Motor neuron (in vitro differentiated cells): Measurements from ENCODE around the gene LRP2. TPM values are rescaled to one million over a fixed set of nuclear protein-coding genes. Genes with fewer than 3 reads are reported as not detected.

Source experiments
- ATAC-seq, 8 experiments: fragments of 200-7000 bp; cut with Tn5 transposase; replicated peaks in 6 of 8; 2 replicates each; pipeline ENCODE4 v1.8.0; 2021; ENCODE audit warnings: mild to moderate bottlenecking in 8 of 8, moderate library complexity in 8 of 8
- H3K27ac ChIP-seq, 2 donors: fragments of 250-450 bp; sonication (Bioruptor Pico); 2 replicates each; pipeline ENCODE4 v1.9.0; 2021; ENCODE audit warnings: antibody characterized with exemption in 2 of 2, mild to moderate bottlenecking in 2 of 2, moderate library complexity in 1 of 2
- H3K4me1 ChIP-seq, 2 donors: fragments of 250-450 bp; sonication (Bioruptor Pico); replicated peaks in 1 of 2; 2 replicates each; pipeline ENCODE4 v1.6.1; 2021; ENCODE audit warnings: antibody characterized with exemption in 2 of 2, mild to moderate bottlenecking in 2 of 2, moderate library complexity in 1 of 2
- H3K4me3 ChIP-seq, 5 donors: fragments of 250-450 bp; sonication (Bioruptor Pico); 2 replicates each; pipeline ENCODE4 v1.9.0; 2021; ENCODE audit warnings: antibody characterized with exemption in 5 of 5, mild to moderate bottlenecking in 5 of 5, moderate library complexity in 4 of 5
- WGBS, 10 experiments: fragments of 450-650 bp; shearing (Covaris generic); methylation state at CpG; one replicate each; pipeline ENCODE4 v1.0.0; 2022; 5-methylcytosine and 5-hydroxymethylcytosine counted together
- in situ Hi-C, 9 experiments: fragments of 400-800 bp; cut with MboI; loops; one replicate each; pipeline ENCODE4 v1.15.0; 2021; ENCODE audit warnings: low sequenced_read_pairs in 9 of 9, low pct_unique_long_range_greater_than_20kb in 2 of 9; ENCODE audit not compliant: unreplicated experiment in 9 of 9
- total RNA-seq, 8 experiments: library from RNA; unstranded; fragments of 300-600 nt; gene quantifications; 2 replicates each; pipeline versions ENCODE4 v1.2.3 to v1.2.4, GENCODE V29; 2022

Gene LRP2
- total RNA-seq, 8 experiments from 2014 or later = 0.03 to 29.2 (median 6.5) TPM; not detected in 1

GRCh38 chr2:169240405-169240804 lies 121.9 kb downstream of the LRP2 start:
- WGBS, 10 experiments = 0 to 100% (median 80%) methylated on average over 1 of the region's 1 CpG; no CpG with 5 or more reads in 3 of the 10 experiments
- in situ Hi-C loops = no loop called here
- H3K4me3 ChIP-seq = no peak overlapping the region
- H3K27ac ChIP-seq = no peak overlapping the region
- peaks cover 0 to 2% of the 10 kb centered on the region in 2 donors for H3K4me1 ChIP-seq
- no peak for ATAC-seq

- peaks cover 0 to 2% of the 10 kb centered on the region in 2 donors for H3K4me1 ChIP-seq
- H3K4me3 ChIP-seq = no peak overlapping the region
- in situ Hi-C loops = no loop called here
- peak in 1 of 8 experiments; percentile 71 for ATAC-seq
- H3K27ac ChIP-seq = no peak overlapping the region
- 19 to 100% (median 80%) methylated on average over 1 to 6 of the region's 6 CpGs; no CpG with 5 or more reads in 1 of the 10 experiments for WGBS, 10 experiments
Observed at GRCh38 chr2:169237939-169238338, 124.4 kb downstream of the LRP2 start.

GRCh38 chr2:169237286-169237685 lies 125.0 kb downstream of the LRP2 start:
- WGBS, 10 experiments = 0 to 100% (median 81%) methylated on average over 1 to 2 of the region's 2 CpGs
- in situ Hi-C loops = no loop called here
- Histone ChIP-seq H3K4me3 (no peak overlapping the region), H3K4me1 (peaks cover 0 to 2% of the 10 kb centered on the region in 2 donors), H3K27ac (no peak overlapping the region)
- no peak for ATAC-seq

GRCh38 chr2:169232551-169233154 lies 129.7 kb downstream of the LRP2 start:
- Histone ChIP-seq H3K4me1 (peaks cover 0 to 1% of the 10 kb centered on the region in 2 donors), H3K4me3 (no peak overlapping the region), H3K27ac (no peak overlapping the region)
- ATAC-seq = no peak
- in situ Hi-C loops = no loop called here
- 6 to 98% (median 92%) methylated on average over 4 to 10 of the region's 11 CpGs for WGBS, 10 experiments

- Histone ChIP-seq H3K4me3 (no peak overlapping the region), H3K27ac (no peak overlapping the region), H3K4me1 (no peaks in the 10 kb centered on the region)
- WGBS, 10 experiments = 0 to 100% (median 71%) methylated on average over 1 to 2 of the region's 2 CpGs; no CpG with 5 or more reads in 1 of the 10 experiments
- no peak for ATAC-seq
- in situ Hi-C loops = no loop called here
Observed at GRCh38 chr2:169230204-169230603, 132.1 kb downstream of the LRP2 start.

- in situ Hi-C loops = no loop called here
- H3K27ac ChIP-seq = no peak overlapping the region
- ATAC-seq = no peak
- no peaks in the 10 kb centered on the region for H3K4me1 ChIP-seq
- H3K4me3 ChIP-seq = no peak overlapping the region
Observed at GRCh38 chr2:169229590-169229989, 132.7 kb downstream of the LRP2 start.

- ATAC-seq = no peak
- 0 to 100% (median 79%) methylated on average over 2 of the region's 2 CpGs; no CpG with 5 or more reads in 2 of the 10 experiments for WGBS, 10 experiments
- H3K4me1 ChIP-seq = peaks cover 0 to 2% of the 10 kb centered on the region in 2 donors
- H3K4me3 ChIP-seq = no peak overlapping the region
- in situ Hi-C loops = no loop called here
- no peak overlapping the region for H3K27ac ChIP-seq
Observed at GRCh38 chr2:169225906-169226305, 136.4 kb downstream of the LRP2 start.

GRCh38 chr2:169225233-169225750 lies 137.0 kb downstream of the LRP2 start:
- Histone ChIP-seq H3K4me3 (no peak overlapping the region), H3K4me1 (peaks cover 0 to 2% of the 10 kb centered on the region in 2 donors), H3K27ac (no peak overlapping the region)
- ATAC-seq = no peak
- in situ Hi-C loops = no loop called here
- WGBS, 10 experiments = 0 to 90% (median 42%) methylated on average over 1 to 2 of the region's 2 CpGs; no CpG with 5 or more reads in 2 of the 10 experiments

GRCh38 chr2:169222665-169223064 lies 139.7 kb downstream of the LRP2 start:
- whole genome bisulfite sequencing, 10 experiments = 0 to 100% (median 84%) methylated on average over 1 to 3 of the region's 3 CpGs
- in situ Hi-C loops = no loop called here
- ATAC-seq = no peak

GRCh38 chr2:169221745-169222369 lies 140.5 kb downstream of the LRP2 start:
- in situ Hi-C loops = no loop called here
- ATAC-seq = peak in 5 of 8 experiments; percentile 36 to 59 (median 42)
- no peak overlapping the region for H3K4me3 ChIP-seq
- H3K27ac ChIP-seq = no peak overlapping the region
- WGBS, 10 experiments = 3 to 57% (median 20%) methylated on average over 3 to 5 of the region's 5 CpGs
- peaks cover 0 to 2% of the 10 kb centered on the region in 2 donors for H3K4me1 ChIP-seq

More at GRCh38 chr2:169222665-169223064, 139.7 kb downstream of the LRP2 start:
- Histone ChIP-seq H3K27ac (no peak overlapping the region), H3K4me1 (peaks cover 0 to 2% of the 10 kb centered on the region in 2 donors), H3K4me3 (no peak overlapping the region)

GRCh38 chr2:169210917-169211316 lies 151.4 kb downstream of the LRP2 start:
- ATAC-seq = no peak
- in situ Hi-C loops = no loop called here

GRCh38 chr2:169208026-169208425 lies 154.3 kb downstream of the LRP2 start:
- in situ Hi-C loops = no loop called here
- 24 to 100% (median 87%) methylated on average over 1 to 3 of the region's 3 CpGs for WGBS, 10 experiments
- no peak overlapping the region for H3K27ac ChIP-seq
- ATAC-seq = no peak
- no peak overlapping the region for H3K4me3 ChIP-seq
- no peaks in the 10 kb centered on the region for H3K4me1 ChIP-seq

More at GRCh38 chr2:169210917-169211316, 151.4 kb downstream of the LRP2 start:
- Histone ChIP-seq H3K27ac (no peak overlapping the region), H3K4me3 (no peak overlapping the region), H3K4me1 (no peaks in the 10 kb centered on the region)
- 10 to 100% (median 87%) methylated on average over 1 to 4 of the region's 4 CpGs for WGBS, 10 experiments

- 37 to 94% (median 72%) methylated on average over 1 to 2 of the region's 2 CpGs; no CpG with 5 or more reads in 6 of the 10 experiments for WGBS, 10 experiments
- in situ Hi-C loops = no loop called here
- Histone ChIP-seq H3K4me3 (no peak overlapping the region), H3K4me1 (no peaks in the 10 kb centered on the region), H3K27ac (no peak overlapping the region)
- ATAC-seq = no peak
Observed at GRCh38 chr2:169205176-169205575, 157.2 kb downstream of the LRP2 start.
